ENCODE data around the gene TRIM25.

Gene TRIM25

DNA sequence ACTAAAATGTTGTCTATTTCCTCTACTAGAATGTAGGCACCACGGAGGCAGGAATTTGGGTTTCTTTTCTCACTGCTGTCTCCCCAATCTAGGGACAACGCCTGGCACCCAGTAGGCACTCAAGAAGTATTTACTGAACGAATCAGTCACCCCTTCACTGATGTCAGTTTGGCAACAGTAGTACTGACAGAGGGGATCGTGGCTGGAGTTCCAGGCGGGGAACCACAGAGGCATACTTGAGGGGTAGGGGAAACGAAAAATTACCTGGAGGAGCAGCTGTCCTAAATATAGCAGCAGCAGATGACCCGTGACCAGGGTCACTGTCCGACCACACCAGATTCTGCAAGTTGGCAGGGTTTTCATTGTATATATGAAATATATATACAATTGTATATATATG is 33.3 kb downstream of the TRIM25 start:
- Histone ChIP-seq H3K4me2 (ENCODE audit: low read depth, low read length, poor library complexity, severe bottlenecking) (no peak overlapping the region), H3K36me3 (ENCODE audit: low read length) (no peaks in the 10 kb centered on the region), H4K20me1 (ENCODE audit: low read depth, low read length) (no peaks in the 10 kb centered on the region), H3K79me2 (ENCODE audit: insufficient read depth, low read length) (no peaks in the 10 kb centered on the region), H3K27ac (ENCODE audit: low read depth, low read length) (no peak overlapping the region), H2AFZ (ENCODE audit: low read depth, low read length, severe bottlenecking) (no peak overlapping the region), H3K27me3 (ENCODE audit: low read length) (no peaks in the 10 kb centered on the region), H3K9me3 (ENCODE audit: insufficient read depth, low read length) (no peaks in the 10 kb centered on the region), H3K9ac (ENCODE audit: low read length) (no peak overlapping the region), H3K9me2 (replicated peaks; ENCODE audit: insufficient read depth, low read length) (no peaks in the 10 kb centered on the region), H3K4me3 (ENCODE audit: insufficient read depth, low read length, poor library complexity, severe bottlenecking) (no peak overlapping the region), H3F3A (ENCODE audit: insufficient read depth) (no peaks in the 10 kb centered on the region)
- TF ChIP-seq EZH2phosphoT487 (conservative IDR thresholded peaks at IDR 0.05; ENCODE audit: low read length): no peak
- TF ChIP-seq, protein P1, sequence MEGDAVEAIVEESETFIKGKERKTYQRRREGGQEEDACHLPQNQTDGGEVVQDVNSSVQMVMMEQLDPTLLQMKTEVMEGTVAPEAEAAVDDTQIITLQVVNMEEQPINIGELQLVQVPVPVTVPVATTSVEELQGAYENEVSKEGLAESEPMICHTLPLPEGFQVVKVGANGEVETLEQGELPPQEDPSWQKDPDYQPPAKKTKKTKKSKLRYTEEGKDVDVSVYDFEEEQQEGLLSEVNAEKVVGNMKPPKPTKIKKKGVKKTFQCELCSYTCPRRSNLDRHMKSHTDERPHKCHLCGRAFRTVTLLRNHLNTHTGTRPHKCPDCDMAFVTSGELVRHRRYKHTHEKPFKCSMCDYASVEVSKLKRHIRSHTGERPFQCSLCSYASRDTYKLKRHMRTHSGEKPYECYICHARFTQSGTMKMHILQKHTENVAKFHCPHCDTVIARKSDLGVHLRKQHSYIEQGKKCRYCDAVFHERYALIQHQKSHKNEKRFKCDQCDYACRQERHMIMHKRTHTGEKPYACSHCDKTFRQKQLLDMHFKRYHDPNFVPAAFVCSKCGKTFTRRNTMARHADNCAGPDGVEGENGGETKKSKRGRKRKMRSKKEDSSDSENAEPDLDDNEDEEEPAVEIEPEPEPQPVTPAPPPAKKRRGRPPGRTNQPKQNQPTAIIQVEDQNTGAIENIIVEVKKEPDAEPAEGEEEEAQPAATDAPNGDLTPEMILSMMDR (IDR thresholded peaks at IDR 0.05; ENCODE audit: insufficient read depth, low read length, poor library complexity, severe bottlenecking): no peak

DNA sequence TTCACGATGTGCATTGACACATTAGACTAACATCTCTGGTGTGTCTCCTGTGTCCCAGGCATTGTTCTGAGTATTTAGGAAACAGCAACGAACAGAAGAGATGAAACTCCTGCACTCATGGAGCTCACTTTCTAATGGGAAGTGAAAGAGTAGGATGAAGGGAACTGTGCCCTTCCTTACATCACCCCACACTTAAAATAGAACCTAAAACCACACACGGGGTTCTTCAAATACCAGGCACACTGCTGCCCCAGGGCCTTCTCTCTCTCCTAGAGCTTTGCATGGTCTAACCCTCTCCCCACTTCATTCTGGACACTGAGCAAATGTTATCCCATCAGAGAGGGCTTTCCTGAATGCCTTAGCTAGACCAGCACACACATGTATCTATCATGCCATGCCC is 33.7 kb downstream of the TRIM25 start:
- Histone ChIP-seq H3K9ac (ENCODE audit: low read length) (no peak overlapping the region), H4K20me1 (ENCODE audit: low read depth, low read length) (no peaks in the 10 kb centered on the region), H3K4me2 (ENCODE audit: low read depth, low read length, poor library complexity, severe bottlenecking) (no peak overlapping the region), H3K79me2 (ENCODE audit: insufficient read depth, low read length) (no peaks in the 10 kb centered on the region), H3K36me3 (ENCODE audit: low read length) (no peaks in the 10 kb centered on the region), H3K9me3 (ENCODE audit: insufficient read depth, low read length) (no peaks in the 10 kb centered on the region), H3K4me3 (ENCODE audit: insufficient read depth, low read length, poor library complexity, severe bottlenecking) (no peak overlapping the region), H3F3A (ENCODE audit: insufficient read depth) (no peaks in the 10 kb centered on the region), H3K27me3 (ENCODE audit: low read length) (no peaks in the 10 kb centered on the region), H2AFZ (ENCODE audit: low read depth, low read length, severe bottlenecking) (no peak overlapping the region), H3K27ac (ENCODE audit: low read depth, low read length) (no peak overlapping the region), H3K9me2 (replicated peaks; ENCODE audit: insufficient read depth, low read length) (no peaks in the 10 kb centered on the region)
- TF ChIP-seq, protein P1 (IDR thresholded peaks at IDR 0.05; ENCODE audit: insufficient read depth, low read length, poor library complexity, severe bottlenecking): no peak
- TF ChIP-seq EZH2phosphoT487 (conservative IDR thresholded peaks at IDR 0.05; ENCODE audit: low read length): no peak

DNA sequence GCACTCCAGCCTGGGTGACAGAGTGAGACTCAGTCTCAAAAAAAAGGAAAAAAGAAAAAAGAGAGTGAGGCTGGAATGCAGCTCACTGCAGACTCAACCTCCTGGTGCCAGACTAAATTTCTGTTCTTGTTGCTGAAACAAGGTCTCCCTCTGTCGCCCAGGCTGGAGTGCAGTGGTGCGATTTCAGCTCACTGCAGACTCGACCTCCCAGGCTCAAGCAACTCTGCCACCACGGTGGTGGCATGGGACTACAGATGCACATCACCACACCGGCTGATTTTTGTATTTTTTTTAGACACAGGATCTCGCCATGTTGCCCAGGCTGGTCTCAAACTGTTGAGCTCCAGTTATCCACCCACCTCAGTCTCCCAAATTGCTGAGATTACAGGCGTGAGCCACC is 34.6 kb downstream of the TRIM25 start:
- Histone ChIP-seq H4K20me1 (ENCODE audit: low read depth, low read length) (no peaks in the 10 kb centered on the region), H3K9me3 (ENCODE audit: insufficient read depth, low read length) (no peaks in the 10 kb centered on the region), H3K4me2 (ENCODE audit: low read depth, low read length, poor library complexity, severe bottlenecking) (no peak overlapping the region), H3K79me2 (ENCODE audit: insufficient read depth, low read length) (no peaks in the 10 kb centered on the region), H3K27me3 (ENCODE audit: low read length) (no peaks in the 10 kb centered on the region), H2AFZ (ENCODE audit: low read depth, low read length, severe bottlenecking) (no peak overlapping the region), H3K4me3 (ENCODE audit: insufficient read depth, low read length, poor library complexity, severe bottlenecking) (no peak overlapping the region), H3K9me2 (replicated peaks; ENCODE audit: insufficient read depth, low read length) (no peaks in the 10 kb centered on the region), H3F3A (ENCODE audit: insufficient read depth) (no peaks in the 10 kb centered on the region), H3K9ac (ENCODE audit: low read length) (no peak overlapping the region), H3K27ac (ENCODE audit: low read depth, low read length) (no peak overlapping the region), H3K36me3 (ENCODE audit: low read length) (no peaks in the 10 kb centered on the region)
- no peak for TF ChIP-seq EZH2phosphoT487 (conservative IDR thresholded peaks at IDR 0.05; ENCODE audit: low read length)
- TF ChIP-seq, protein P1 (IDR thresholded peaks at IDR 0.05; ENCODE audit: insufficient read depth, low read length, poor library complexity, severe bottlenecking): no peak
